ENCODE data around the gene RNF19B.
A peak's percentile ranks its signal among the peaks of the same experiment; 100 is the strongest.
"Not testable (repeated sequence)": the region's sequence is repeated elsewhere in the genome, so short reads cannot be mapped to it uniquely, and the experiment has no call there.

The RNF19B gene

DNA sequence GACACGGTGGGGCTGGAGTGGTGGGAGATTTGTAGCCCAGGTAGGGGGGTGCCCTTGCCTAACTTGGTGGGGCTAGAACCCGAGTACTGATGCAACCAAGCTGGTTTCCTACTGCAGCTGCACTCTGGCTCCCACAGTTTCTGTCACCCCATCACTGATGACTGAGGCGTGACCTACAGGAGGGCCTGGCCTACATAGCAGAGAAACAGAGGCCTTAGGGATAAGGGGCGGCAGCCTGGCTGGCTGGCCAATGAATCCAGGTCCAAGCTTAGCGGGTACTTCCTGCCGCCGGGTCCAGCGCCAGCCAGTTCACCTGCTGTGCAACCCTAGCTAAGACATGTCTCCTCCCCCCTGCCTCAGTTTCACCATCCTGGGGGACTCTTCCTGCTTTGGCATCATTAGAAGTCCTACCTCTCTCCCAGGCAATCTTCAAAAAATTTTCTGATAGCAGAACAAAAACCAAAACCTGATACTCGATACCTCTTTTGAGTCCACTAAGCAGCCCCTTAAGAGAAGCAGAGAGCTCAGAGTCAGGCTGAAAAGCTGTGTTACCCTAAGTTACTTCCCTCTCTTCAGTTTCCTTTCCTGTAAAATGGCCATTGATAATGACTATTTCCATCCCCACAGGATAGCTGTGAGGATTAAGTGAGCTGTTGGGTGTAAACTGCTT, 27.3 kb upstream of the RNF19B start:
- no peak for DNase-seq (ENCODE audit: low read depth)

DNA sequence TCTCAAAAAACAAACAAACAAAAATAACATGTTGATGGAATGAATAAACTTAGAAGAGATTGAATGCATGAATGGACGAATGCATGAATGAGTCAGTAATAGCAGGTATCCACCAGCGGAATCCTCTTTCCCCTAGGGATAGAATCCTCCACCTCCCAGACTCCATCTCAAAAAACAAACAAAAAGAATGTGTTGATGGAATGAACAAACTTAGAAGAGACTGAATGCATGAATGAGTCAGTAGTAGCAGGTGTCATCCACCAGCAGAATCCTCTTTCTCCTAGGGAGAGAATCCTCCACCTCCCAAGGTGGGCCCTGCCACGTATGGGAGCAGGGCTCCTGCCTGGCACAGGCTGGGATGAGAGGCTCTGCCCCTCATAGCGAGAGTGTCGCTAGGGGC, 26.8 kb upstream of the RNF19B start:
- DNase-seq (ENCODE audit: low read depth), result no peak

DNA sequence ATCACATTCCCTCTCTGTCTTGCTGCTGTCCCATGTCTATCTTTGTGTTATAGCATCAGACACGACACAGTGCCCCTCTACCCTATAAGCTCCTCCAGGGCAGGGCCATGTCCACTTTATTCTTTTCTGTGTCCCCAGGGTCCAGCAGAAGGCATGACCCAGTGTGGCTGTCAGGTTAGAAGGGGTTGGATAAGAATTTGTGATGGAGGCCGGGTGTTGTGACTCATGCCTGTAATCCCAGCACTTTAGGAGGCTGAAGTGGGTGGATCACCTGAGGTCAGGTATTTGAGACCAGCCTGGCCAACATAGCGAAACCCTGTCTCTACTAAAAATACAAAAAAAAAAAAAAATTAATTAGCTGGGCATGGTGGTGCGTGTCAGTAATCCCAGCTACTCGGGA, 26.3 kb upstream of the RNF19B start:
- DNase-seq (ENCODE audit: low read depth), result no peak

DNA sequence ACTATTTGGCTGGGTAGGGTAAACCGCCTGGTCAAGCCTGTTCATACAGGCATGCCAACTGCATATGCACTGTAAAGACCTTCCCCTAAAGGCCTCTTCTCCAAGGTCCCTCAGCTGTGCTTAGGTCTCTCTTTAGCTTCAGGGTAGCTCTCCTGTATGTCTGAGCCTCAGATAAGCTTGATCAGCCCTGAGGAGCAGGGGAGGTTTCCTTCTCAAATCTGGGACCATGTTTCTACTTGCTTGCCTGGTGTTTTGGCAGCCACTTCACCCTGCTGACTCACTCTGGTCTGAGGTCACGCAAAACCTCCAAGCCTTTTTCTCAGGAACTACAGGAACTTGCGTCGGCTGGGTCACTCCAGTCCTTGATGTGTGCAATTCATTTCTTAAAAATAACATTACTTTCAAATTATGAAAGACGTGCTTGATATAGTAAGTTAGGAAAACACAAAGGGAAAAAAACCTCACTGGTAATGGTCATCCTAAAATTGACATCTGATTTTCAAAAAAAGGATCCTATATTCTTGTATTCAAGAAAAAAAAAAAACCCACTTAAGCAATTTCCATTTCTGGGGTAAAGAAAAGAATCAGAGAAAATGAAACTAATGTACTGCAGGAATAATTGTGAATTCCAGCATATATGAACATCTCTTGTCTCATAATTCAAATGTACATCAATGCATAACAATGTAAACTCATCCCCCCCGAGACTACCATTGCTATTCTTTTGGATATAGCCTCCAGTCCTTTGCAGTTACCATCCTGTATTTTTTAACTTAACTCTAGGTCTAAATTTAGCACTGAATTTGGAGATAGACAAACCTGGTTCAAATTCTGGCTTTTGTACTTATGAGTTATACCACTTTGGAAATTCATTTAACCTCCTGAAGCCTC, 24.8 kb upstream of the RNF19B start:
- DNase-seq (ENCODE audit: low read depth), result peak; percentile 98

DNA sequence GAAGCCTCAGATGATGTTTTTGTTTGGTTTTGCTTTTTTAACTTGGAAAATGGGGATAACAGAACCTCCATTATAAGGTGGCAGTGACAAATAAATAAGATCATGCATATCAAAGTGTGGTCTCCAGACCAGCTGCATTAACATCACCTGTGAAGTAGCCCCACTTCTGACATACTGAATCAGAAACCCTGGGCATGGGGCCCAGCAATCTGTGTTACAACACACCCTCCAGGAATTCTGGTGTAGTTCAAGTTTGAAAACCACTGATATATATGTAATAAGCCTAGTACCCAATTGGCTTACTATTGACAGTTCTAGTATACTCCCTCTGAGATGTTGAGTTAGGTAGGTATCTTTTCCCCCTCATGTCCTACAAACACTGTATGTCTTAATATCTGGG, 24.1 kb upstream of the RNF19B start:
- peak; percentile 84 for DNase-seq (ENCODE audit: low read depth)

DNA sequence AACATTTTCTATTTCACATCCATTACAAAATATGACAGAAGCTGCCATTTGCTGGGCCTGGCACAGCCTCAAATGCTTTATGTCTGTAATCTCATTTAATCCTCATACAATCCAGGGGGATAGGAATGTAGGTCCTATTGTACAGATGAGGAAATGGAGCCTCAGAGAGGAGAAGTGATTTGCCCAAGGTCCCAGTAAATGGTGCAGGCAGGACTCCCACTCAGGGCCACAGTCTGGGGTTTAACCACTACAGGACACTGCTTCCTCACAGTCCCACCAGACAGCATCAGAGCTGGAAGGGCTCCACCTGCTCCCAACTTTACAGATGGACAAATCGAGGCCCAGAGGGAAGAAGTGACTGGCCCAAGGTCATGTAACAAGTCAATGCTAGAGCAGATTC, 20.6 kb upstream of the RNF19B start:
- DNase-seq (ENCODE audit: low read depth), result no peak

DNA sequence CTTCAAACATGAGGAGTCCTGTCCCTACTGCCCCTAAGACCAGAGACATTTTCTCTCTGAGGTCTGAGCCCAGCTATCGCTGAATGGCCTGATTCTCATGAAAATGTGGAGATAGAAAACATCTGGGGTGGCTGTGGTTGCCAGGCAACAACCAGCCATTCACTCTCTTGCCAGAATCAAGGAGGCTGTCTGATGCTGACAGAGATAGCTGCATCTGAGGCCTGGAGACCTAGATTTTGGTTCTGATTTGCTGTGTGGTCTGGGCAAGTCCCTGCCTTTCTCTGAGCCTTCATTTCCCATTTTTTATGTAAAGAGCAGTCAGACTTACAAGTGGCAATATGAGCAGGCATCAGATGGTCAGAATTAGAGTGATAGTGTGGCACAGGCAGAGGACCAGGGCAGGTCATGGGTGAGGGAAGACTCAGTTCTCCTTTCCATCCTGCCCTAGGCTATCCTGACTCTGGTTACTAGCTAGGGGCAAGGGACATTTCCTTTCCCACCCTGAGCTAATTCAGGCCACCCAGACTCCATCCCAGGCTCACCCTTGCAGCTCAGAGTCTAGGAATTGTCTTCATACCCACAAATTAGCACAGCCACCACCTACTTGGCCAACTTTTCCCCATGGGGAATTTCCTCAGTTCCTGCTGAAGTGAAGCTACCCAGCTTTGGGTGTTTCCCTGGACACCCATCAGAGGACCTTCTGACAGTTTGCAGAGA, 20.0 kb upstream of the RNF19B start:
- peak; percentile 59 for DNase-seq (ENCODE audit: low read depth)

DNA sequence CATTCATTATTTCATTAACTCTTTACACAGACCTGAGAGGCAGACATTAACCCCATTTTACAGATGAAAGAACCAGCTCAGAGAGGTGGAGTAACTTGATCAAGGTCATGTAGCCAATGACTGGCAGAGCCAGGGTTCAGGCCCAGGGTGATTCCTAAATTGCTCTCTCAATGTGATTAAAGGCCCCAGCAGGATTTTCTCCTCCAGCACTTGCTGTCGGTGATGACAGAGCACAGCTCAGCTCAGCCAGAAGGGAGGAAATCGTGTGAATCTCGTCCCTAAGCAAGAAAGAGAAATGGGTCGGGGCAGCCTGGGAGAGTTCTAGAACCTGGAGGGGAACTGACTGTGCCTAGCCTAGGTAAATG, 19.5 kb upstream of the RNF19B start:
- DNase-seq (ENCODE audit: low read depth), result no peak

DNA sequence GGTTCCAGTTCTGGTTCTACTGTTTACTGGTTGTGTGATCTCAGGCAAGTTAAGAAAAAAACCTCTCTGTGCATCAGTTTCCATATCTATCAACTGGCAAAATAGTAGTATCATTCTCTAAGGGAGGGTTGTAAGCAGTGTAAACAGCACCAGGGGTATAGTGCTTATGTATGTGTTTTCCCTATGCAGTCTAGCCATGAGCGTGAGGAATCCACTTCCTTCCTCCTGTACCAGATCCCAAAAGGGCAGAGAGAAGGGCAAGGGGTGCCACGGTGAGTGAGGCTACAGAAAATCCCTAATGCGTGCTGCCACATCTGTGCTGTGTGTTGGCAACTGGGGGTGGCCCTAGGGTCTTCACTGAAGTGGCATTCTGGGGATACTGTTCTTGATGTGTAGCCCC, 18.4 kb upstream of the RNF19B start:
- DNase-seq (ENCODE audit: low read depth), result no peak

DNA sequence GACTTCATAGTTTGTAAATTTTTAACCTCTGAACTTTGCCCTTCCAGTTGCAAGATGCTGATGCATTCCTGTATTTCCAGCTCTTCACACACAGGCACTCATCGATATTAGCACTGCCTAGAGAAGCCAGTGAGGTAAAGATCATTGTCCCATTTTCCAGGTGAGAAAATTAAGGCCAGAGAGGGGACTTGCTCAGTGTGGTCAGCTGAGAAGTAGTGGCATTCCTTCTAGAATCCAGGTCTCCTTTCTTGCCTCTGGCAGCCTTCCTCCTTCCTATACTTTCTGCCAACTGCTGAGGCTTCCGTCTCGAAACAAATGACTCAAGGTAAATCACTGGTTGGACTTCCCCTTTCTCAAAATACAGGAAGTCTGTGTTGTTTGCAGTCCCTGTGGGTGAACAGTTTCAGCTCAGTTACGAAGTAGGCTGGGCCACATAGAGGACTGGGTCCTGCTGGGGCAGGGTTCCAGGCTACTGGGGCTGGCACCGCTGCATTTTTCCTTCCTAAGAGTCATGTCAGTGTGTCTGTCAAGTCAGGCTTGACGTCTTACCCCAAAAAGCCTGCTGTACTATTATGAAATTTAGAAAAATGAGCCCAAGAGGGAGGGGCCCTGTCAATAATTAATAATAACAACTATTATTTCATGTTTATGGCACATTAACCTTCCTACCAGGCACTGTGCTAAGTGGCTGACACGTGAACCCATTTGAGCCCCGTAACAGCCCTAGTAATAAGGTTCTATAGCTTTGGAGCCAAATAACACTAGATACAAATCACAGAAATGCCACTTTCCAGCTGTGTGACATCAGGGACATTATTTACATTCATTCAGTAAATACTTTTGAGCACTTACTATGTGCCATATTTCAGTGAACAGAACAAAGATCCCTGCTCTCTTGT, 16.6 kb upstream of the RNF19B start:
- DNase-seq (ENCODE audit: low read depth), result peak; percentile 85

DNA sequence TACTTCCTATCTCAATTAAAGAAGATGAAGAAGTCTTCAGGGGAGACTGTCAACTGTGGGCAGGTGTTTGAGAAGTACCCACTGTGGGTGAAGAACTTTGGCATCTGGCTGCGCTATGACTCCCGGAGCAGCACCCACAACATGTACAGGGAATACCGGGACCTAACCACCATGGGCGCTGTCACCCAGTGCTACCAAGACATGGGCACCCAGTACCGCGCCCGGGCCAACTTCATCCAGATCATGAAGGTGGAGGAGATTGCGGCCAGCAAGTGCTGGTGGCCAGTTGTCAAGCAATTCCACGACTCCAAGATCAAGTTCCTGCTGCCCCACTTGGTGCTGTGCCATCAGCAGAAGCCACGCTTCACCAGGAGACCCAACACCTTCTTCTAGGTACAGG, 15.5 kb upstream of the RNF19B start:
- no peak for DNase-seq (ENCODE audit: low read depth)

DNA sequence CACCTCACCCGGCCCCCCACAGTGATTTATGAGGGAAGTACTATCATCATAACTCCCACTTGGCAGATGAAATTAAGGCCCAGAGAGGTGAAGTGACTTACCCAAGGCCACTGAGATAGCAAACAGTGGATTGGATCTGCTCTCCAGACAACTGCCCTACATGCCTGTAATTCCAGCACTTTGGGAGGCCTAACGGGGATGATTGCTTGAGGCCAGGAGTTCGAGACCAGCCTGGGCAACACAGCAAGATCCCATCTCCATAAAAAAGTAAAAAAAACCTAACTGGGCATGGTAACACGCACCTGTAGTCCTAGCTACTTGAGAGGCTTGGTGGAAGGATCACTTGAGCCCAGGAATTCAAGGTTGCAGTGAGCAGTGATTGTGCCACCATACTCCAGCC, 14.2 kb upstream of the RNF19B start:
- no peak for DNase-seq (ENCODE audit: low read depth)

DNA sequence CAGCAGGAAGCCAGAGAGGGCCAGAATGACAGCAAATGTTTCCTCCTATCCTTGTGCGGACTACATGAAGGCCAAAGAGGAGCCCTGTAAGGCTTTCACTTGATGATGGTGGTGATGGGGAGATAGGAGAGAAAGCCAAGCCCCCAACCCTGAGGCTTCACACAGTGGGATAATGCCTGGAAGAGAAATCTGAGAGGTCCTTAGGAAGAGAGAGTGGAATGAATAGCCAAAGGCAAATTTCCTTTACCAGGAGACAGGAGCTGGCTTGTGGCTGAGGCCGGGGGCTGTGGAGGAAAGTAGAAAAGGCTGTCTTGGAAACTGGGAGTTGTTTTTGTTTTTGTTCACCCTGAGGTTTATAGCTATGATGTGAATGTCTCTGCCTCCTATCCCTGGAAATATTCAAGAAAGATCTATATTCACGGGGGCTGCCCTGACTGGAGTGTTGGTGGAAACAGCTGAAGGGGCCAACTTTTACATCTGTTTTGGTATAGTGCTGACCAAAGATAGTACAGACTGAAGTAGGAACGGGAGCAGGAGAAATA, 13.0 kb upstream of the RNF19B start:
- no peak for DNase-seq (ENCODE audit: low read depth)

DNA sequence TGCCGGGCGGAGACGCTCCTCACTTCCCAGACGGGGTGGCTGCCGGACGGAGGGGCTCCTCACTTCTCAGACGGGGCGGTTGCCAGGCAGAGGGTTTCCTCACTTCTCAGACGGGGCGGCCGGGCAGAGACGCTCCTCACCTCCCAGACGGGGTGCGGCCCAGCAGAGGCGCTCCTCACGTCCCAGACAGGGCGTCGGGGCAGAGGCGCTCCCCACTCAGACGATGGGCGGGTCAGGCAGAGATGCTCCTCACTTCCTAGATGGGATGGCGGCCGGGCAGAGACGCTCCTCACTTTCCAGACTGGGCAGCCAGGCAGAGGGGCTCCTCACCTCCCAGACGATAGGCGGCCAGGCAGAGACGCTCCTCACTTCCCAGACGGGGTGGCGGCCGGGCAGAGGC, 10.4 kb upstream of the RNF19B start:
- not testable (repeated sequence) for DNase-seq (ENCODE audit: low read depth)

DNA sequence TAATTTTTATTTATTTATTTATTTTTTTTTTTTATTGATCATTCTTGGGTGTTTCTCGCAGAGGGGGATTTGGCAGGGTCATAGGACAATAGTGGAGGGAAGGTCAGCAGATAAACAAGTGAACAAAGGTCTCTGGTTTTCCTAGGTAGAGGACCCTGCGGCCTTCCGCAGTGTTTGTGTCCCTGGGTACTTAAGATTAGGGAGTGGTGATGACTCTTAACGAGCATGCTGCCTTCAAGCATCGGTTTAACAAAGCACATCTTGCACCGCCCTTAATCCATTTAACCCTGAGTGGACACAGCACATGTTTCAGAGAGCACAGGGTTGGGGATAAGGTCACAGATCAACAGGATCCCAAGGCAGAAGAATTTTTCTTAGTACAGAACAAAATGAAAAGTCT, 8.8 kb upstream of the RNF19B start:
- not testable (repeated sequence) for DNase-seq (ENCODE audit: low read depth)

DNA sequence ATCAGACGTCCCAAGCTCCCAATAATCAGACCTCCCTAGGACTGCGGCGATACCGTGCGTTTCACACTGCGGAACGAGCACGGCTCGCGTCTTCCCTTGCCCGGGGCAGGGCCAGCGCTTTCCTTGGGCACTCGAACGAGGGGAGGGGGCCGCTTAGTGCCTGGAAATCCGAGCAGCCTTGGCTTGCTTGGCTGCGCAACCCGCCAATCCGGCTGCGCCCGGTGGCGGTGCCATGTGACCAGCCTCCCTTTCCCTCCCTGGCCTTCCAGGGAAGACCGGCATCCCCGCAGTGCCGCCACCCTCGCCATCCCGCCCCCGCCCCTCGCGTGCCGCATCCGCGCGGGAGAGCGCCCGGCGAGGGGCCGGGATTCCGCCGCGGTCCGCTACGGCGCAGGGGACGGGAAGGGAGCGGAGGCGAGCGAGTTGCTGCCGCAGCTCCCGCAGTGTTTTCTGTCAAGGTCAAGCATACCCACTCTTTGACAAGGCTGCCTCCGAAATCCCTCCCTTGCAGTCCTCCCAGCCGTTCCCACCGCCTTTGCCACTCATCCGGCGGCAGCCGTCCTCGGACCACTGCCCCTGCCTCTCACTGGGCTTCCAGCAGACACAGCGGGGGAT, 8.3 kb upstream of the RNF19B start:
- DNase-seq (ENCODE audit: low read depth), result peak; percentile 51

DNA sequence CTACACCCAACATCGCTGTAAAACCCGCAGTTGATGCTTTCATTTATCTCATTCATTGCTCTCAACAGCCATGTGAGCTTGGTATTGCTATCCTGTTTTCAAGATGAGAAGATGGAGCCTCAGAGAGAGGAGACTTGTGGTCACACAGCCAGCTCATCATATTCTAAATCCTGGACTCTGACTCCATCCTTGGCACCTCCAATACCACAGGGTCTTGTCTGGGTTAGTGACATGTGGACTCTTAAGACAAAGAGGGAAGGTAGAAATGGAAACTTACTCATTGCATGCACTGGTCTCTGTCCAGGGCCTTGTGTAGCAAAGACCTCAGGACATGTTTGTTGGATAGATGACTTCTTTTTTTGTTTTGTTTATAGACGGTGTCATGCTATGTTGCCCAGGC, 7.0 kb upstream of the RNF19B start:
- no peak for DNase-seq (ENCODE audit: low read depth)

DNA sequence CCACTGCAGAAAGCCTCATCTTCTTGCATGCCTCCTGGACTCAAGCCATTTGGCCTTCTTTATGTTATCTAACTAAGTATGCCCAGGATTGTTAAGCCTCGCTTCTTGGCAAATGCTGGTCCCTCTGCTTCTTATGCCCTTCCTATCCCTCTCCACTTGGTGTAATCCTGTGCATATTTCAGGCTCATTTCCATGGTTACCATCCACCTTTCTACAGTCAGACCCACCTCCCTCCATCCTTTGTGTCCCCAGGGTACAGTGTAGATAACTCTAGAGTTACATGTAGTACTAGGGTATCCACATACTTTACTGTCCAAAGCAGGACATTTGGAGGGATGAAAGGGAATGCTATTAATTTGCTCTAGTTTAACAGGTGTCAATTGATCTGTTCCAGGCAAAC, 6.5 kb upstream of the RNF19B start:
- DNase-seq (ENCODE audit: low read depth), result no peak

DNA sequence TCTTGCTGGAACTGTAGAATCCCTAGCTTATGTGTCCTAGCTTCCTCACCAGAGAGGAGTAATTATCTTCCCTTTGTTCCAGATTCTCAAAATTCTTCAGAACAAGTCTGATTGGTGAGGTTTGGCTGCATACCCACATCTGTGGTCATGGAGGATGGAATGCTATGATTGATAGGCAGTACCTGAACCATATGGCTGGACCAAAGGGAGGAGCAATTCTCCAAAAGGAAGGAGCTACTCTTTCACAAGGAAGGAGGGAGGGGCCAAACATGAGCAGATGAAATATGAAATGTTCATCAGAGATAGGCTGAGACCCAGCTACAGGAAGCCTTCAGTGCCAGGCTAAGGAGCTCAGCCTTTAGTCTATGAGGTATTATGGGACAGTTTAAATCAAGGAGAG, 5.0 kb upstream of the RNF19B start:
- peak; percentile 98 for DNase-seq (ENCODE audit: low read depth)

DNA sequence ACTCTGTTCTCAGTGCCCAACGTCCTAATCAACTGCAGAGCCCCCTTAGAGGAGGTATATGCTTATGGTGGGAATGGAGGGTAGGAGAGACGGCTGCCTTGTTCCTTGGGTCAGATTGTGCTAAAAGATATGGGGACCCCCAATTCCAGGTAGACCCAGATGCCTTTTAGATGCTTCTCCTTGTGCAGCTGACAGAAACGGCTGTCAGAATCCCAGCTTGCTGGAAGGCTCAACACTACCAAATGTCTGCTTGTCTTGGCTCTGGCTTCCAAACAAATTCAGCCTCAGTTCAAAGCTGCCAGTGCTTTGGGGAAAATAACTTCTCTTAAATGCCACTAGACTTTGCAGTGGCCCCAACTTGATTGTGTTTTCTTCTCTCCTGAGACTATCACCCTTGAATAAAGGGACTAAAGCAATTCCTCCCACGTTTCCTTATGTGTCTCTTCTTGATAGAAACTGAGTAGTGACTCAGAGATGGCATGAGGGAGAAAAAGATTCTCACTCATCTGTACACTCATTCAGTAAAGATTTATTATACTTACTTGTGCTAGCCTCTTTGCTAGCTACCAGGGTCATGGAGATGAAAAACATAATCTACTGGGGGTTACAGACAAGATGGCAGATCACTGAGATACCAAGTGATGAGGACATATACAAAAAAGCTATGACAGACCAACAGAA, 3.4 kb upstream of the RNF19B start:
- DNase-seq (ENCODE audit: low read depth), result peak; percentile 76

DNA sequence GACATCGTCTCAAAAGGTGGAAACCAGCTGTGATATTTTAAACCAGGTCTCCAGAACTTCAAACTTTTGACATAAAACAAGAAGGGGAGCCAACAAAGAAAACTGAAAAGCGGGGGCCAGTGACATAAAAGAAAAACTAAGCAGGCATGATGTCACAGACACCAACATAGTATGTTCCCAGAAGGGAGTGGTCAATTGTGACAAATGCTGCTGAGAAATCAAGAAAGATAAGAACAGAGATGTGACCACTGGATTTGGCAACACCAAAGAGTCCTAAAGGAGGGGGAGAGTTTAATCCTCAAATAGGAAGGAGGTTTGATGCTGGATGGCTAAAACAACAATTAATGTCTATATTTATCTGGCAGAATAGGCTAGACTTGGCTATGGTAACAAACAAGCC, 2.3 kb upstream of the RNF19B start:
- DNase-seq (ENCODE audit: low read depth), result no peak
